ENCODE measurements around the gene ILDR2. TPM values are rescaled to one million over a fixed set of nuclear protein-coding genes. Genes with fewer than 3 reads are reported as not detected.

Gene ILDR2
- total and polyA plus RNA-seq, 9 of the 15 experiments (the other 6 are each of a cell fraction or from before 2014, with no cell fraction given), result 0.03 to 0.31 (median 0.18) TPM; not detected in 2

GRCh38 chr1:166918956-166919316 is 56.4 kb downstream of the ILDR2 start (continued):
- TF ChIP-seq SMC3 (conservative IDR thresholded peaks at IDR 0.05; ENCODE audit: insufficient read depth, low read depth, low read length) (no peak), FOSL1 (tag; conservative IDR thresholded peaks at IDR 0.05) (no peak), CBFA2T2 (conservative IDR thresholded peaks at IDR 0.05) (no peak), GTF3C2 (IDR thresholded peaks at IDR 0.05; ENCODE audit: borderline replicate concordance, extremely low read depth, insufficient read length) (no peak), SMARCA5 (IDR thresholded peaks at IDR 0.05) (no peak), CBX5 (IDR thresholded peaks at IDR 0.05; ENCODE audit: borderline replicate concordance, low read depth) (no peak), ZNF384 (IDR thresholded peaks at IDR 0.05; ENCODE audit: low read depth, low read length) (no peak), ZFP30 (CRISPR knock-in tag; IDR thresholded peaks at IDR 0.05; ENCODE audit: borderline replicate concordance) (no peak), BDP1 (IDR thresholded peaks at IDR 0.05; ENCODE audit: insufficient read depth, insufficient read length) (no peak)

Data from K562 (cell line).